HepG2 (cell line): ENCODE data around the gene ULBP1. TPM values are rescaled to one million over a fixed set of nuclear protein-coding genes. Genes with fewer than 3 reads are reported as not detected.
A peak's percentile ranks its signal among the peaks of the same experiment; 100 is the strongest.

Experiments used
- AKNA ChIP-seq: sonication (generic); formaldehyde crosslinking; IDR thresholded peaks from 2 replicates; pipeline ENCODE4 v1.4.0; 2020; ENCODE audit warnings: missing genetic modification reagents, borderline replicate concordance
- FOXP1 ChIP-seq, 2 experiments: fragments of 450-650 bp in 1 of 2; IDR thresholded peaks; 2 replicates each; pipeline ENCODE4 v1.6.1; 2017 to 2018; ENCODE audit warnings: antibody characterized with exemption in 1 of 2
- POLR2AphosphoS2 ChIP-seq: IDR thresholded peaks from 2 replicates; pipeline ENCODE4 v1.6.1; 2011; ENCODE audit warnings: low read depth, low read length, improper control_type of control experiment
- RERE ChIP-seq: IDR thresholded peaks from 2 replicates; pipeline ENCODE4 v1.6.1; 2016; ENCODE audit warnings: low read depth, missing genetic modification reagents, missing compliant biosample characterization
- SAFB2 ChIP-seq: sonication (generic); formaldehyde crosslinking; IDR thresholded peaks from 2 replicates; pipeline ENCODE4 v1.5.1; 2020; ENCODE audit warnings: missing genetic modification reagents, low read depth, mild to moderate bottlenecking, borderline replicate concordance
- SMAD3 ChIP-seq: sonication (generic); formaldehyde crosslinking; IDR thresholded peaks from 2 replicates; pipeline ENCODE4 v1.4.0; 2020; ENCODE audit warnings: missing genetic modification reagents
- TRIM22 ChIP-seq: fragments of 450-650 bp; IDR thresholded peaks from 2 replicates; pipeline ENCODE4 v1.6.1; 2017
- UBTF ChIP-seq: sonication (generic); formaldehyde crosslinking; IDR thresholded peaks from 2 replicates; pipeline ENCODE4 v1.4.0; 2020; ENCODE audit warnings: mild to moderate bottlenecking, missing genetic modification reagents
- ZBTB14 ChIP-seq: sonication (generic); formaldehyde crosslinking; IDR thresholded peaks from 2 replicates; pipeline ENCODE4 v1.4.0; 2020; ENCODE audit warnings: missing genetic modification reagents
- ZNF205 ChIP-seq: IDR thresholded peaks from 2 replicates; pipeline ENCODE4 v1.6.1; 2018; ENCODE audit warnings: missing biosample characterization, missing genetic modification reagents
- ZNF3 ChIP-seq: IDR thresholded peaks from 2 replicates; pipeline ENCODE4 v1.7.0; 2017; ENCODE audit warnings: inconsistent platforms
- ZSCAN22 ChIP-seq: sonication (generic); formaldehyde crosslinking; IDR thresholded peaks from 2 replicates; pipeline ENCODE4 v1.4.0; 2020; ENCODE audit warnings: mild to moderate bottlenecking, missing genetic modification reagents
- polyA plus RNA-seq, 8 experiments: library from polyadenylated mRNA; depleted of rRNA in 3 of 8; stranded (reverse) in 7 of 8; unstranded in 1 of 8; fragments of >200 nt; fragmentation: Illumina TruSeq in 4 of 8; extraction: Trizol in 4 of 8; gene quantifications; 2 replicates each; pipeline versions ENCODE4 v1.2.1 to v1.2.3, GENCODE V29; 2011 to 2016; ENCODE audit warnings: low read depth in 4 of 8, missing spikeins in 1 of 8, mixed read lengths in 1 of 8; ENCODE audit not compliant: insufficient read depth in 1 of 8
- total RNA-seq, 5 experiments: library from RNA; depleted of rRNA; stranded (reverse); fragments of >200 nt; fragmentation: Illumina TruSeq; extraction: Trizol; gene quantifications; 2 replicates each; pipeline ENCODE4 v1.2.3, GENCODE V29; 2016; ENCODE audit warnings: low read depth in 1 of 5

Gene ULBP1
- total and polyA plus RNA-seq, 2 of the 13 experiments (the other 11 are each of a cell fraction or from before 2014, with no cell fraction given): 0.04 to 0.09 TPM

- TF ChIP-seq AKNA (CRISPR knock-in tag) (no peak), TRIM22 (no peak), SAFB2 (no peak), ZNF205 (CRISPR knock-in tag) (no peak), RERE (no peak), POLR2AphosphoS2 (no peak), ZNF3 (CRISPR knock-in tag) (no peak; the same call in 1 of the 2 replicates), UBTF (CRISPR knock-in tag) (peak; percentile 77), FOXP1 (IDR thresholded peaks at IDR 0.05) (no peak), FOXP1 (CRISPR knock-in tag; IDR thresholded peaks at IDR 0.05) (no peak), ZSCAN22 (CRISPR knock-in tag) (no peak), SMAD3 (no peak), ZBTB14 (no peak)
These were observed 41.3 kb downstream of the ULBP1 start (continued) for GRCh38 chr6:150004783-150005717.
